Neural cell (in vitro differentiated cells): ENCODE measurements around the gene B3GNT5.

Experiments
- EP300 ChIP-seq: fragments of 450-650 bp; conservative IDR thresholded peaks from 2 replicates; pipeline ENCODE4 v1.6.1; 2014; ENCODE audit warnings: antibody characterized with exemption, mild to moderate bottlenecking, moderate library complexity; ENCODE audit not compliant: poor library complexity, severe bottlenecking
- EZH2 ChIP-seq: fragments of 200-600, 300-800 bp; shearing (Covaris generic), sonication (generic); IDR thresholded peaks from 2 replicates; pipeline ENCODE4 v1.6.1; 2014; ENCODE audit warnings: antibody characterized with exemption, low read length, borderline replicate concordance, mild to moderate bottlenecking; ENCODE audit not compliant: insufficient read depth, poor library complexity, severe bottlenecking
- MXI1 ChIP-seq: fragments of 450-650 bp; conservative IDR thresholded peaks from 2 replicates; pipeline ENCODE4 v1.6.1; 2014; ENCODE audit warnings: antibody characterized with exemption, mild to moderate bottlenecking; ENCODE audit not compliant: poor library complexity, severe bottlenecking
- POLR2AphosphoS5 ChIP-seq: IDR thresholded peaks from 2 replicates; pipeline ENCODE4 v1.6.1; 2012
- RAD21 ChIP-seq: fragments of 450-650 bp; conservative IDR thresholded peaks from 2 replicates; pipeline ENCODE4 v1.6.1; 2014; ENCODE audit warnings: antibody characterized with exemption, mild to moderate bottlenecking, moderate library complexity
- TAF1 ChIP-seq: IDR thresholded peaks from 2 replicates; pipeline ENCODE4 v1.6.1; 2012; ENCODE audit warnings: low read depth
- TF ChIP-seq, protein P1 (sequence below): fragments of 450-650 bp; IDR thresholded peaks from 2 replicates; pipeline ENCODE4 v1.5.1; 2014; ENCODE audit warnings: antibody characterized with exemption, mild to moderate bottlenecking, moderate library complexity; ENCODE audit not compliant: poor library complexity, severe bottlenecking

GRCh38 chr3:183212565-183212964 is 40.5 kb upstream of the B3GNT5 start:
- TF ChIP-seq, protein P1, sequence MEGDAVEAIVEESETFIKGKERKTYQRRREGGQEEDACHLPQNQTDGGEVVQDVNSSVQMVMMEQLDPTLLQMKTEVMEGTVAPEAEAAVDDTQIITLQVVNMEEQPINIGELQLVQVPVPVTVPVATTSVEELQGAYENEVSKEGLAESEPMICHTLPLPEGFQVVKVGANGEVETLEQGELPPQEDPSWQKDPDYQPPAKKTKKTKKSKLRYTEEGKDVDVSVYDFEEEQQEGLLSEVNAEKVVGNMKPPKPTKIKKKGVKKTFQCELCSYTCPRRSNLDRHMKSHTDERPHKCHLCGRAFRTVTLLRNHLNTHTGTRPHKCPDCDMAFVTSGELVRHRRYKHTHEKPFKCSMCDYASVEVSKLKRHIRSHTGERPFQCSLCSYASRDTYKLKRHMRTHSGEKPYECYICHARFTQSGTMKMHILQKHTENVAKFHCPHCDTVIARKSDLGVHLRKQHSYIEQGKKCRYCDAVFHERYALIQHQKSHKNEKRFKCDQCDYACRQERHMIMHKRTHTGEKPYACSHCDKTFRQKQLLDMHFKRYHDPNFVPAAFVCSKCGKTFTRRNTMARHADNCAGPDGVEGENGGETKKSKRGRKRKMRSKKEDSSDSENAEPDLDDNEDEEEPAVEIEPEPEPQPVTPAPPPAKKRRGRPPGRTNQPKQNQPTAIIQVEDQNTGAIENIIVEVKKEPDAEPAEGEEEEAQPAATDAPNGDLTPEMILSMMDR = no peak
- TF ChIP-seq POLR2AphosphoS5 (no peak), EP300 (no peak), RAD21 (no peak), EZH2 (no peak), MXI1 (no peak), TAF1 (no peak)
